GM21390 (cell line): ENCODE measurements around the gene TMEM156.
"Not testable (repeated sequence)": the region's sequence is repeated elsewhere in the genome, so short reads cannot be mapped to it uniquely, and the experiment has no call there.

Experiments
- ATAC-seq: cut with Tn5 transposase; IDR thresholded peaks from one replicate; pipeline ENCODE4 v1.9.1; 2021; ENCODE audit not compliant: unreplicated experiment

TMEM156 gene

GRCh38 chr4:38994135-38994534, 38.1 kb downstream of the TMEM156 start:
- no peak for ATAC-seq

GRCh38 chr4:38993683-38994082, 38.5 kb downstream of the TMEM156 start:
- no peak for ATAC-seq

GRCh38 chr4:38990241-38990640, 42.0 kb downstream of the TMEM156 start:
- no peak for ATAC-seq

- ATAC-seq = no peak
Measured at GRCh38 chr4:38989487-38989886, 42.7 kb downstream of the TMEM156 start.

GRCh38 chr4:38988353-38988752, 43.9 kb downstream of the TMEM156 start:
- not testable (repeated sequence) for ATAC-seq

DNA sequence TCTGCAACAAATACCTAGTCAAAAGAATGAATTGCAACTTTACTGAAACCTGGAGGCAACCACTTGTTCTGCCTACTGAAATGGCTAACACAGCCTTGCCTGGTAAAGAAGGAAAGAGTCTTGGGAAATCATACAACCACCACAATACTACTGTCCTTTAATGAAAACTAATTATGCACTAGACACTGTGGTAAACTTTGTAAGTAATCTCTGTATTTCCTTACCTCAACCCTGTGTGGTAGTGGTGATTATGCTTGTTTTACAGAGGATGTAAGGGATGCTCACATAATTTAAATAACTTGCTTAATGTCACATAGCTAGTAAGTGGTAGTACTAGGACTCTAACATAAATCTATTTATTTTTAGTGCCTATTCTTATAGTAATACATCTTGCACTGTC, 44.7 kb downstream of the TMEM156 start:
- ATAC-seq = no peak

DNA sequence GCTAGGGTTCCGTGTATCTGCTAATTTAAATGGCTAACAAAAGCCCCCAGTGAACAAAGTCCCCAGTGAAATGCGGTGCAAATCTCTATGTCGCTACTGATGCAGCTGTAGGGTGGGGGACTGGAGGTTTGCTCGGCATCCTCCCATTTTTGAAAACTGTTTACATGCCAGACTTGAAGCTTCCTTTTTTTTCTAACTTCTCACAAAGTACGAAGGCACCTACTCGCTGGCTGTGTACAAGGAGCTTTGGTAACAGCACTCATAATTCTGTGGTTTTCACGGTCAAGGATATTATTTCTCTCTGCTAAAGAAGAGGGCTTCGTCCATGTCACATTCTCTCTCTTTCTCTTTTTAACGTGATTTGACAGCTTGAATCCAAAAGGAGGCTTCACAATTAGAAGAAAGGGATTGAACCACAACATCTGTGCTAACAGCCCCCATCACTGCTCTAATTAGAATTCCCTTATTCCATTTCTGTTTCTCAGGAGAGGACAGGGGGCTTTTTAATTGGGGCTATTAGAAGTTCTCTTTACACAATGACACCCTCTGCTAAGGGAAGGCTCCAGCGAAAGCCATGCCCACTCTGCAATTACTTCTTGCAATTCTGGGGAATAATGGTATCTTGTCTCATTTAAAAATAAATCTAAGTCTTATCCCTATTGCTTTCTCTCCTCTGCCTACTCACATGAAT, 46.7 kb downstream of the TMEM156 start:
- ATAC-seq = no peak

GRCh38 chr4:38983787-38984598, 48.2 kb downstream of the TMEM156 start:
- no peak for ATAC-seq

GRCh38 chr4:38983291-38983690, 48.9 kb downstream of the TMEM156 start:
- ATAC-seq = no peak

GRCh38 chr4:38982361-38983095, 49.7 kb downstream of the TMEM156 start:
- ATAC-seq = no peak

GRCh38 chr4:38980903-38981676, 51.1 kb downstream of the TMEM156 start:
- ATAC-seq = no peak

DNA sequence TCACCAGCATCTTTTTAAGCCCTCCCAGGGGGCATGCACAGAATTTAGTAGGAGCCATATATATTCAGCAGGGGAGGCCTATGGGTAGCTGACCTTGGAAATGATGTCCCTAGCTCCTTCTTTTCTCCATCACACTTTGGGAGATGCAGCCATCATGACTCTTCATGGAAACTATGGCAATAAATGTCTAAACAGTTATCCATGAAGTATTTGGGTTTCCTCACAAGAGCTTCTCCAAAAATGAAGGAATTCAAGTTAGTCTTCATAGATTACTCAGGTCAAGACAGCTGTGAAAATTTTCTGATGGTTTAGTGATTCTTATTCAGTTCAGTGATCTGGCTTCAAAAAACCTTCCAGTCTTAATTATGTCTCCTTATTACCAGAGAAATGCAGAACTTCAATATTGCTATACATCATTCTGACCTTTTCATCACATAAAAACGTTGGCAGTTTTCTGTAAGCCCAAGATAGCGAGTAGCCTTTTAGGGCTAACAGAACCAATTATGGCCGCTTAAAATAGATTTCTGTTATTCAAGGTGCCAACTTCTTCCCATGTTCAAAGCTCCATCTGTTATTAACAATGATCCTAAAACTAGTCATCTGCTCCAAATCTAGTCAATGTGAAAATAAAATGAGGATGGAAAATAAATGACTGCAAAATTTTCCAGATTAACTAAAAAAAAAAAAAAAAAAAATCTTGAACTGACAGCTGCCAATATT, 52.5 kb downstream of the TMEM156 start:
- no peak for ATAC-seq

DNA sequence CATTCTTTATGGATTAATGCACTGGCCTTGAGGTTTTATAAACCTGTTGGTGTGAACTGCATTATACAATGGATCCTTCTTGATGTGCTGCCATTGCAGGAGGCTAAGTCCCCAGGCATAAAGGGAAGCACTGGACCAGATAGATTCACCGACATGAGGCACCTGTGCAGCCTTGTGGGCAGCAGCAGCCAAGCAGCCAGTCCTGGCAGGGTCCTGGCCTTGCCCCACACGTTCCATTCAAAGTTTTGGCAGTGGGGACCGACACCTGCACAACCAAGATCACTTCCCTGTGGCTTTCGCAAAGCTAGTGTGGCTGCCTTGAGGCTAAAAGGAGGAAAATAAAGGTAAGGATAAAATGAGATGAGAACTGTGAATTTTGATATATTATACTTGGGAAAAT, 53.1 kb downstream of the TMEM156 start:
- no peak for ATAC-seq

DNA sequence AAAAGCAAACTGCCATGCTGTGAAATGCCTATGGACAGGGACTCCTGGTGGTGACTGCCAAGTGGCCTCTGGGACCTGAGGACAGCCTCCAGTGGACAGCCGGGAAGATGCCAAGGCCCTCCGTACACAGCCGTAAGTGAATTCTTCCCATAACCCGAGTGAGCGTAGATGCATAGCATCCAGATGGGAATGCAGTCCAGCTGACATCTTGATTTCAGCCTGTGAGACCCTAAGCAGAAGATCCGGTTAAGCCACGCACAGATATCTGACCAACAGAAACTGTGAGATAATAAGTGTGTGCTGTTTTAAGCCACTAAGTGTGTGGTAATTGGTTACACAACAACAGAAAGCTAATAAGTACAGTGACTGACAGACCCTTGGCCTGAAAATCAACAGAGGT, 55.9 kb downstream of the TMEM156 start:
- no peak for ATAC-seq

- no peak for ATAC-seq
Measured at GRCh38 chr4:38968668-38969067, 63.5 kb downstream of the TMEM156 start.

GRCh38 chr4:38967260-38968095, 64.7 kb downstream of the TMEM156 start:
- no peak for ATAC-seq

- no peak for ATAC-seq
Measured at GRCh38 chr4:38965866-38966265, 66.3 kb downstream of the TMEM156 start.

DNA sequence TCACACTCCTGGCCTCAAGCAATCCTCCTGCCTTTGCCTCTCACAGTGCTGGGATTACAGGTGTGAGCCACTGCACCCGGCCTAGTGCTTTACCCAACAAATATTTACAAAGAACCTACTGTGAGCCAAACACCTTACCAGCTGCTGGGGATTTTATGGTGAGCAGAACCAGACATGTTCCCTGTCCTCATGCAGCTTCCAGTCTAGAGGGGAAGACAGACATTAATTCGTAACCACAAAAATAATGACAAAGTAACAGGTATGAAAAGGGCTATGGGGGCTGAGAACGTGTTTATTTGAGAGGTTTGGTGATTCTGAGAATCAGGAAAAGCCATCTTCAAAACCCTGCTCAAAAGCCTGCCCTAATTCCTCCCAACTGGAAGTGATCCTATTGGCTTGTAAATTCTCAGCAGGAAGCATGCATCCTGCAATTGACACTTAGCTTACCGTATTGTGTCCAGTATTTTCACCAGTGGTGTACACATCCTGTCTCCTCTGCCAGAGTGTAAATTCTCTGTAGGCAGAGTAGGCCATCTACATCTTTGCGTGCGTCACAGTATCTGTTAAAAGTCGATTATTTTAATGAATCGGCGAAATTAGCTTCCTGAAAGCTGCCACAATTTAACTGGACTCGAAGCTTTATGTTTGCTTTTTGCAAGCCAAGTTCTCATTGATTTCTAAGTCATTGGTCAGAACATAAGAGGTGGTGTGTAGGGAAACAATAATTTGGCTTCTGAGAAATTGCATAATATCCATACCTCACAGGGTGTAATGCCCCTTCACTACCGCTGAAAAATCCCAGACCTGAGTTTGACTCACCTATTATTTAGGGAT, 67.0 kb downstream of the TMEM156 start:
- ATAC-seq = no peak

- ATAC-seq = not testable (repeated sequence)
Measured at GRCh38 chr4:38959248-38959647, 73.0 kb downstream of the TMEM156 start.
